IPS-20b (cell line): Measurements from ENCODE around the gene TRMT112.

ENCODE experiments used
- H3K27ac ChIP-seq: one replicate; pipeline ENCODE4 v1.5.1; 2013; ENCODE audit warnings: low read length
- H3K27me3 ChIP-seq: 2 replicates; pipeline ENCODE4 v1.6.1; 2013; ENCODE audit warnings: mild to moderate bottlenecking, low read length, inconsistent platforms; ENCODE audit not compliant: insufficient read depth
- H3K36me3 ChIP-seq: 2 replicates; pipeline ENCODE4 v1.6.1; 2013; ENCODE audit warnings: low read depth, mild to moderate bottlenecking, inconsistent platforms, low read length, moderate library complexity; ENCODE audit not compliant: insufficient read depth
- H3K4me1 ChIP-seq: 2 replicates; pipeline ENCODE4 v1.6.1; 2013; ENCODE audit warnings: mild to moderate bottlenecking, control low read depth, inconsistent platforms, low read length, moderate library complexity; ENCODE audit not compliant: insufficient read depth
- H3K4me3 ChIP-seq: 2 replicates; pipeline ENCODE4 v1.5.1; 2013; ENCODE audit warnings: mild to moderate bottlenecking, low read length, inconsistent platforms
- H3K9ac ChIP-seq: 2 replicates; pipeline ENCODE4 v1.6.1; 2013; ENCODE audit warnings: low read depth, mild to moderate bottlenecking, inconsistent platforms, low read length, moderate library complexity
- H3K9me3 ChIP-seq: 2 replicates; pipeline ENCODE4 v1.6.1; 2013; ENCODE audit warnings: mild to moderate bottlenecking, low read depth, low read length, inconsistent platforms; ENCODE audit not compliant: insufficient read depth

TRMT112 gene

DNA sequence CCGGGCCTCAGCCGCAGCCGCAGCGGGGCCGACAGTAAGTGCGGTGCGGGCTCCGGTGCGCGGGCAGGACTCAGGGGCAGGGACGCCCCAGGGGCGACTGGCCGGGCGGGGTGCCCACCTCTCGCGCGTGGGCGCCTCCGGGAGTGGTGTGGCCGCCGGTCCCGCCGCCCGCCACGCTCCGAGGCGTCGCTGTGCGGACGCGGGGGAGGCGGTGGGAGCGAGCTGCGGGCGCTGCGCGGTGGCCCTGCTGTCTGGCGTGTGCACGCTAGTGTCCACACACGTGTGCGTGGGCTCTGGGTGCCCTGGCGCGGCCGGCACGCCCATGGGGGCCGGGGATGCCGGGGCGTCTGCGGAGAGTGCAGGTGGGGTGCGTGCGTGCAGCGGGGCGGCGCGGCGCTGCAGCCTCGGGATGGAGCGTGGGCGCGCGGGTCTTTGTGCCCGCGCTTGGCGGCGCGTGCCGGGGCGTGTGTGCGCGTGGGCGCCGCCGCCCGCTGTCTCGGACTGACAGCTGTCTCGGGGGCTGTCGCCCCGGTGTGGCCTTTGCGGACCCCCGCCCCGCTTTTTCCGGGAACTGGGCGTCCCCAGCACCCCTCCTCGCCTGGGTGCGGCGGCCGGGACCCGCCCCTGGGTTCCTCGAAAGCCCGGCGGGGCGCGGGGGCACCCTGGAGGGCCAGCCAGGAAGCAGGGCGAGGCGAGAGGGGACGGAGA lies 25.5 kb downstream of the TRMT112 start:
- Histone ChIP-seq H3K27me3 (peaks cover 88% of the 10 kb centered on the region), H3K9ac (no peak overlapping the region), H3K27ac (no peak overlapping the region), H3K4me3 (peak overlapping the region; percentile 51; the same call in 1 of the 2 replicates), H3K36me3 (no peaks in the 10 kb centered on the region), H3K4me1 (no peaks in the 10 kb centered on the region), H3K9me3 (no peaks in the 10 kb centered on the region)

DNA sequence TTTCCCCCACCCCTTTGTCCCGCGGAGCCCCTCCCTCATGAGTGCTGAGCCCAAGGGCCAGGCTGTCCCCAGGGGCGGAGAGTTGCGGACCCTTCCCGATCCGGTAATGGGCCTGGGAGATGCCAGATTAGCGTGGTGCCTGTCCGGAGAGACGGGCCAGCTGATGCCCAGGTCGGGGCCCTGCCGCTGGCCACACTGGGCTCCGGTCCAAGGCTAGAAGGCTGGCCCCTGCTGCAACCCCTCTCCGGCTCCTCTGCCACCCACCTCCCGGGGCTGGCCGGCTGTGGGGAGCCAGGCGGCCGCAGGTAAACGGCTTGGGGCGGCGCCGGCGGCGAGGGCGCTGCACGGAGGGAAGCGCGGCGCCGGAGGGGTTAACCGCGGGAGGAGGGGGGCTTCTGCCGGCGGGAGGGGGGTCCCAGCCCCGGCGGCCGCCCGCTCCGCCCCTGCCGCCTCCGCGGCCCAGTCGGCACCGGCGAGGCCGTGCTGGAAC lies 26.1 kb downstream of the TRMT112 start, which contains the start of gene KCNK4:
Gene KCNK4 (plus strand): TSS at position 41 of the 490 bp plus-strand sequence. CDS start 1,717 bp downstream, outside the sequence.
- no peak within 1 kb of the TSS for H3K9ac ChIP-seq
- no peak within 1 kb of the TSS for H3K27ac ChIP-seq
- H3K27me3 ChIP-seq, result peaks cover 86% of the 10 kb centered on the region
- H3K4me1 ChIP-seq, result no peaks in the 10 kb centered on the region
- no peaks in the 10 kb centered on the region for H3K9me3 ChIP-seq
- peak within 1 kb of the TSS; percentile 51; the same call in 1 of the 2 replicates for H3K4me3 ChIP-seq
- H3K36me3 ChIP-seq, result no peaks in the 10 kb centered on the region

DNA sequence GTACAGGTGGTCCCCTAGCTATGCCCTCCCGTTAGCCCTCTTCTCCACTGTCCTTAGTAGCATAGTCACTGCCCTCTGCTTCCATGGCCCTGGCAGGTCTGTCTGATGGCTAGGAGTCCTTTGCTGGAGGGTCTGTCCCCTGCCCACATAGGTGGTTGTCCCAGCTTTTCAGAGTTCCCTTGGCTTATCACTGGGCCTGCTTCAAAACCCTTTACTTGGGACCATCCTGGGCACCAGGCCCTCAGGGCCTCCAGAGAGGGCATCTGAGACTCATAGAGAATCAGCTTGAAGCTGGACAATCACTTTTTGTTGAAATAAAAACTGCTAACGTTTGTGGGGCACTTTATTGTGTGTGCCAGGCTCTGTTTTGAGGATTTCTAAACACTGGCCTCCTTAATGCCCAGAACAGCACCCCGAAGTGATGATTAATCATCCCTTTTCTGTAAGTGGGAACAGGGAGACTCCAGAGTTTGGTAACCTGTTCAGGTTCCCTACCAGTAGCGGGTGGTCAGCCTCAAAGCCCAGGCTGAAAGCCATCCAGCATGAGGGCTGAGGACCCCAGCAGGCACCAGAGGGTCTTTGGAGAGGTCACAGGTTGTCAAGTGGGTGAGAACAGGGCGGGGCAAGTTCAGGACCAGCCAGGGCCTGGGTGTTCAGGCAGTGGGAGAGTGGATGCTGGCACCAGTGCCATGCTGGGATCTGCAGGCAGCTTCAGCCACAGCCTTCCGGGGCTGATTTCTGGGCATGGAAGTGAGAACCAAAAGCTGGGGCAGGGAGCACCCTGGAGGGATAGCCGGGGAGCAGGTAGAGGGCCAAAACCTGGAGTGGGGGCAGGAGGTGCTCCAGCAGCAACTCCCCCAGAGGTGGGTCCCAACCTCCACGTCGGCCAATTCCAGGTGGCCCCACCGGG lies 26.8 kb downstream of the TRMT112 start:
- H3K9ac ChIP-seq, result no peak overlapping the region
- H3K27ac ChIP-seq, result no peak overlapping the region
- H3K27me3 ChIP-seq, result peaks cover 79% of the 10 kb centered on the region
- H3K36me3 ChIP-seq, result no peaks in the 10 kb centered on the region
- no peaks in the 10 kb centered on the region for H3K9me3 ChIP-seq
- peak overlapping the region; percentile 51; the same call in 1 of the 2 replicates for H3K4me3 ChIP-seq
- no peaks in the 10 kb centered on the region for H3K4me1 ChIP-seq

DNA sequence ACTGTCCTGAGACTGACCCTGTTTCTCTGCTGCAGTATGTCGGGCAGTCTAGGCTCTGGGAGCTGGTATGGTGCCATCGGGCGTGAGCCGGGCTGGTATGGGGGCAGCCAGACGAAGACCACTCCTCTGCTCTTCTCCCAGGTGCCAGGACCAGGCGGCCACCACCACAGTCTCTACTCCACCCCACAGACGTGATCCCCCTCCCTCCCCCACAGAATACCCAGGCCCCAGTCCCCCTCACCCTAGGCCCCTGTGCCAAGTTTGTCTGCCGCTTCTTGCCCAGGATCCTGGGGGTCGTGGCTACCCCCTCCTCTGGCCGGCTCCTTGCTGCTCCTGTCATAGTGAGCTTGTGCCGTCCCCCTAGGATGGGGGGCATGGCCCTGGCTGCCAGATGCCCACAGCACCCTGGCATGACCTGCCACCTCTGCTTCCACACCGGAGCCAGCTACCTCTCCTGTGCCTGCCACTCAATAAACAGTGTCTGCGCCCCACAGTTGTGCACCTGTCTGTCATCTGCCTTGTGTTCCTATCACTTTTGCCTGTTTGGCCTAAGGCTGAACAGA lies 28.3 kb downstream of the TRMT112 start:
- Histone ChIP-seq H3K27ac (no peak overlapping the region), H3K9ac (no peak overlapping the region), H3K4me3 (no peak overlapping the region), H3K4me1 (no peaks in the 10 kb centered on the region), H3K27me3 (peaks cover 63% of the 10 kb centered on the region), H3K36me3 (no peaks in the 10 kb centered on the region), H3K9me3 (no peaks in the 10 kb centered on the region)

DNA sequence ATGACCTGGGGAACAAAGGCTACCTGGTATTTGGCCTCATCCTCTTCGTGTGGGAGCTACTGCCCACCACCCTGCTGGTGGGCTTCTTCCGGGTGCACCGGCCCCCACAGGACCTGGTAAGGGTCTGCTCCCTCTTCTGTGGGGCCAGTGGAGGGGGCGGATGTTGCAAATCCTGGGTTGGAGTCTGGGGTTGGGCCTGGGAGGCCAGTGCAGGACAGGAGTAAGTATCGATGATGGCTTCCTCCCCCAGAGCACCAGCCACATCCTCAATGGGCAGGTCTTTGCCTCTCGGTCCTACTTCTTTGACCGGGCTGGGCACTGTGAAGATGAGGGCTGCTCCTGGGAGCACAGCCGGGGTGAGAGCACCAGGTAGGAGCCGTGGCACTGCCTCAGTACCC lies 29.0 kb downstream of the TRMT112 start:
- H3K4me3 ChIP-seq, result no peak overlapping the region
- H3K36me3 ChIP-seq, result no peaks in the 10 kb centered on the region
- no peaks in the 10 kb centered on the region for H3K4me1 ChIP-seq
- no peak overlapping the region for H3K27ac ChIP-seq
- H3K9me3 ChIP-seq, result no peaks in the 10 kb centered on the region
- H3K9ac ChIP-seq, result no peak overlapping the region
- peaks cover 56% of the 10 kb centered on the region for H3K27me3 ChIP-seq

DNA sequence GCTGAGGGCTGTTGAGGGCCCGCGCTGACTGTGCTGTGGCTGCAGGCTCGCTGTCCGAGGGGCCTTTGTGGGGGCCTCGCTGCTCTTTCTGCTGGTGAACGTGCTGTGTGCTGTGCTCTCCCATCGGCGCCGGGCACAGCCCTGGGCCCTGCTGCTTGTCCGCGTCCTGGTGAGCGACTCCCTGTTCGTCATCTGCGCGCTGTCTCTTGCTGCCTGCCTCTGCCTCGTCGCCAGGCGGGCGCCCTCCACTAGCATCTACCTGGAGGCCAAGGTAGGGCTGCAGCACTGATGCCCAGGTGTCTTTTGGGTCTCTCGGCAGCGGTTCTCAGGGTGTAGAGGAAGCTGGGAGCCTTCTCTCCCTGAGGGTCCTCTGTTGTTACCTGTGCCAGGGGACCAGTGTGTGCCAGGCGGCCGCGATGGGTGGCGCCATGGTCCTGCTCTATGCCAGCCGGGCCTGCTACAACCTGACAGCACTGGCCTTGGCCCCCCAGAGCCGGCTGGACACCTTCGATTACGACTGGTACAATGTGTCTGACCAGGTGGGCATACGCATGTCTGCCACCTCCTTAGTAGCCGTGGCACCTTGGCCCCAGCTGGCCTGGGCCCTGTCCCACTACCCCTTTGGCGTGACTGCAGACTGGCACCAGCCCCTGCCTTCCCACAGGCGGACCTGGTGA lies 29.5 kb downstream of the TRMT112 start:
- Histone ChIP-seq H3K9me3 (no peaks in the 10 kb centered on the region), H3K9ac (no peak overlapping the region), H3K4me1 (no peaks in the 10 kb centered on the region), H3K36me3 (no peaks in the 10 kb centered on the region), H3K27me3 (peaks cover 51% of the 10 kb centered on the region), H3K4me3 (no peak overlapping the region), H3K27ac (no peak overlapping the region)

DNA sequence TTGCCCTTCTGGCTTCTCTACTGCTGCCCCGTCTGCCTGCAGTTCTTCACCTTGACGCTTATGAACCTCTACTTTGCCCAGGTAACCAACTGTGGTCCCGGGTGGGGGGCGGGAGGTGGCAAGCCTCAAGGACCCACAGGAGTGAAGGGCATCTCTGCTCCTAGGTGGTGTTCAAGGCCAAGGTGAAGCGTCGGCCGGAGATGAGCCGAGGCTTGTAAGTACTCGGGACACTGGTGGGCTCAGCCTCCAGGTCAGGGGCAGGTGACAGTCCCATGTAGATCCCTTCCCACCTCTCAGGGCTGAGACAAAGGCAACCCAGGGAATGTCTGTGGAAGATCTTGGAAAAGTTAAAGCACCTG lies 30.6 kb downstream of the TRMT112 start:
- H3K9ac ChIP-seq, result no peak overlapping the region
- H3K4me1 ChIP-seq, result no peaks in the 10 kb centered on the region
- no peak overlapping the region for H3K4me3 ChIP-seq
- H3K36me3 ChIP-seq, result no peaks in the 10 kb centered on the region
- no peaks in the 10 kb centered on the region for H3K9me3 ChIP-seq
- H3K27ac ChIP-seq, result no peak overlapping the region
- peaks cover 40% of the 10 kb centered on the region for H3K27me3 ChIP-seq

DNA sequence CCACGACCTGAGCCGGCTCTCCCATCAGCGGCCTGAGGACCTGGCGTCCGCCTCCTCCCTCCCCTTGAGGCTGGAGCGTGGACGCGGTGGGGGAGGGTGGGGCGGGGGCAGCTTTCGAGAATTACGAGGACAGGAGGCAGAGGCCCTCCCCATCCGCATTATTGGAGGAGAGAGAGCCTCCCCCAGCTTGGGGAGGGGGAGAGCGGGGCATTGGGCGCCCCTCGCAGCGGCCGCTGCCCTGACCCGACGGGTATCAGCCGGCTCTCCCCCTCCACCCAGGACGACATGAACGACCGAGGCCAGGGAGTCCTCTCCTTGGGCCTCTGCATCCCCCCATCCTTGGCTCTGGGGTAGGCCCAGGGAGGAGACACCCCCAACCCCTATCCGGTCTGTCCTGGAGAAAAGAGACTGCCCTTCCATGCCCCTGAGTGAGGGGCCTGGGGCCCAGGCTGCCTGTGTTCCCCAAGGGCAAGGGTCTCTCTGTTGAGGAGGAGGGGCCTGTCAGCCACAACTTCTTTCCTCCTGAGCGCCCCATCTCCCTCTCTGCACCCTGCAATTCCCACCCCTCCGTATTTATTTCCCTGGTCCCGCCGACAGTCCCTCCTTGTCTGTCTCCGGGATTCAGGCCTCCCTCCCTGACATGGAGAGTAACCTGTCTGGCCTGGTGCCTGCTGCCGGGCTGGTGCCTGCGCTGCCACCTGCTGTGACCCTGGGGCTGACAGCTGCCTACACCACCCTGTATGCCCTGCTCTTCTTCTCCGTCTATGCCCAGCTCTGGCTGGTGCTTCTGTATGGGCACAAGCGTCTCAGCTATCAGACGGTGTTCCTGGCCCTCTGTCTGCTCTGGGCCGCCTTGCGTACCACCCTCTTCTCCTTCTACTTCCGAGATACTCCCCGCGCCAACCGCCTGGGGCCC lies 31.2 kb downstream of the TRMT112 start:
- Histone ChIP-seq H3K4me3 (peak overlapping the region; percentile 82), H3K9me3 (no peaks in the 10 kb centered on the region), H3K27me3 (peaks cover 34% of the 10 kb centered on the region), H3K4me1 (no peaks in the 10 kb centered on the region), H3K27ac (no peak overlapping the region), H3K9ac (peak overlapping the region; percentile 56; the same call in 1 of the 2 replicates), H3K36me3 (no peaks in the 10 kb centered on the region)

DNA sequence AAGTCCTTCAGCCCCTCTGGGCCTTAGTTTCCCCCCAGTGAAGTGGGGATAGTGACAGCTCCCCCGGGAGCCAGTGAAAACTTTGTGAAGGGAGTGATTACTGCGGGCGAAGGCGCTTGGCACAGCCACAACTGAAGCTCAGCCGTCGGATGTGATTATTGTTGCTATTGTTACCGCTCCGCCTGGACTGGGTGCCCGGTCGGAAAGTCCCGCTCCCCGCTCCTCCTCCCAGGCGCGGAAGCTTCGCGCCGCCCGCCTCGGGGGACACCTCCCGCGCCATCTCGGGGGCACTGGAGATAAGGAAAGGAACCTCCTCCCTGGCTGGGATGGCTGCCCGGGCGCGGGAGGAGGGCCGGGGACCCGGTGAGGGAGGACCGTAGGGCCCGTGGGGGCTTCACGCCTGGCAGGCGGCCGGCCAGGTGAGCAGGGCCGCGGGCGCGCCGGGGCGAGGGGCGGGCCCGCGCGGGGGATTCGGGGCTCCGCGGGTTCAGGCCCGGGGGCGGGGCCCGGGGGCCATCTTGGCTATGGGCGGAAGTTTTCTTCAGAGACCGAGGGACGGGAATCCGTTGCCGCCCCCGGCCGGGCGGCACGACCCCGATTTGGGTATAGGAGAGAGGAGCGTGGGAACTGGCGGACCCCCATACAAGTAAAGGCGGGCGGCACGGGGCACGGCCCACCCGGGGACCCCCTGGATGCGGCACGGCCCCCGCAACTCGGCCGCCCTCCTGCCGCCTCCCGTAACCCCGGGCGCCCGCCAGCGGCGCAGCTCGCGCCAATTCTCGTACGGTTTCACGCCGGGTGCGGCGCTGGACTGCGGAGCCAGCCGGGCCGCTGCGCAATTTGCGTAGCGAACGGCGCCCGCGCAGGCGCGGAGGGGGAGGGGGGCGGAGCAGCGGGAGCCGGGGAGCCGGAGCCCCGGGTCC lies 32.1 kb downstream of the TRMT112 start, which contains the start of gene GPR137:
Gene GPR137 (plus strand): TSS at position 887 of the 923 bp plus-strand sequence. CDS start 677 bp downstream, outside the sequence.
- no peaks in the 10 kb centered on the region for H3K4me1 ChIP-seq
- H3K36me3 ChIP-seq, result no peaks in the 10 kb centered on the region
- H3K9me3 ChIP-seq, result no peaks in the 10 kb centered on the region
- H3K27me3 ChIP-seq, result peaks cover 25% of the 10 kb centered on the region
- H3K4me3 ChIP-seq, result peak within 1 kb of the TSS; percentile 82
- no peak within 1 kb of the TSS for H3K27ac ChIP-seq
- H3K9ac ChIP-seq, result peak within 1 kb of the TSS; percentile 56; the same call in 1 of the 2 replicates
